Gastrocnemius medialis (tissue), 4 donors: Measurements from ENCODE around the gene ADGRG4.

Experiments
- CTCF ChIP-seq, 5 experiments: fragments of 450-650 bp in 3 of 5; fragments of 200-600 bp in 2 of 5; sonication (generic) in 2 of 5; IDR thresholded peaks in 4 of 5; conservative IDR thresholded peaks in 1 of 5; 1 replicate in 4 of 5; 2 replicates in 1 of 5; pipeline ENCODE4 v1.5.1; 2016 to 2019; ENCODE audit warnings: antibody characterized with exemption in 5 of 5, mild to moderate bottlenecking in 3 of 5, moderate library complexity in 3 of 5
- POLR2A ChIP-seq, 2 donors: fragments of 450-650 bp; IDR thresholded peaks; one replicate each; pipeline ENCODE4 v1.6.1; 2017; ENCODE audit warnings: antibody characterized with exemption in 2 of 2, mild to moderate bottlenecking in 2 of 2, moderate library complexity in 2 of 2

DNA sequence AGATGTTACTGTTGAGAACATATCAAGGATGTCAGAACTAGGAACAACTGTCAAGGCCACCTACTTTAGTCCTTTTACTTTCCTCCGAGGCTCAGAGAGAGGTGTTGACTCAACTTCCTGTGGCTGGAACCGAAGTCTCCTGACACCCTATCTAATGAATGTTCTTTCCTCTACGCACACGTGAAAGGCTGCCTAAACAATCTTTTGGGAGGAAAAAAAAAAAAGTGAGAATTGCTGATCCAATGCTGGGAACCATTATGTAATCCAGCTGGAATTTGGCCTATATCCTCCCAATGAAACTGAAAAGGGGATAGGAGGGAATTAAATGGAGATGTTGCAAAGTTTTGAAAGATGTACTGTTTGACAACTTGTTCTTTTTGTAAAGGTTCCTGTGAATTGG lies 41.2 kb upstream of the ADGRG4 start:
- TF ChIP-seq CTCF (IDR thresholded peaks at IDR 0.05 in 4 of 5, conservative IDR thresholded peaks at IDR 0.05 in 1 of 5) (no peak), POLR2A (IDR thresholded peaks at IDR 0.05) (no peak)
